GM23248 (cell line): ENCODE data around the gene FBN1.

Experiments
- EZH2 ChIP-seq: fragments of 200-600 bp; sonication (generic); IDR thresholded peaks from 2 replicates; pipeline ENCODE4 v1.6.1; 2018; ENCODE audit warnings: antibody characterized with exemption, mild to moderate bottlenecking; ENCODE audit not compliant: insufficient read depth, poor library complexity, severe bottlenecking
- EZH2phosphoT487 ChIP-seq: fragments of 200-600 bp; sonication (generic); IDR thresholded peaks from 2 replicates; pipeline ENCODE4 v1.6.1; 2018; ENCODE audit warnings: antibody characterized with exemption, moderate library complexity, mild to moderate bottlenecking, low read depth; ENCODE audit not compliant: insufficient read depth

DNA sequence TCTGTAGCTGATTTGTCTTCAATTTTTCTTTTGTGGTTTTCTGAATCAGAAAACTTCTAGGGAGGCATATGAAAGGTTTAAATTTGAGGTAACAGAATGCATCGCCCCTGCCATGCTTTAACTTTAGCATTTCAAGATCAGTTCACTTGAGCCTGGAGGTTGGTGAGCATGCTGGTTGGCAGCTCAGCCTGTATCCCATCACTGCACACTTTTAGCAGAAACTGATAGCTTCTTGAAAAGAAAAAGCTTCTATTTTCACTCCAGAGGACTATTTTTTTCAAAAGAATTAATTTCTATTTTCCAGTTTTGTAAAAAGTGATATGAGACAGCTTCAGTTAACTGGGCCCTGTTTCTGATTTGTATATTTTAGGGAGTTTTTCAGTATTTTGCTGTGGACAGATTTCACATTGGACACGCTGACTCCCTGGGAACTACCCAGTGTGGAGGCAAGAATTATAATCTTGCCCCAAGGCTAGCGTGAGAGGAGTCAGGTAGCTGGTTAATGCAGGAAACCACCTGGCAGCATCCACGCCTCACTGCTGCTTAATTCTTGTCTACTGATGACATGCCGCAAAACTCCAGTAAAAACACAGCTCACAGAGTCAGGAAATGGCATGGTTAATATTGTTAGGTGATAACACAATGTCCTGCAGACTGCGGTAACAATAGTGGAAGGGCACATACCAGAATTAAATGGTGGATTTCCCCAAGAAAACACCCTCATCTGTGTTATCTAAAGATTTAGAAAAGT lies 242.9 kb downstream of the FBN1 start:
- no peak for TF ChIP-seq EZH2
- TF ChIP-seq EZH2phosphoT487 = no peak
